ENCODE data around the gene CACNA1S. TPM values are rescaled to one million over a fixed set of nuclear protein-coding genes. Genes with fewer than 3 reads are reported as not detected.

CACNA1S gene
- total RNA-seq, 1 experiment from 2014 or later, result not detected

- Histone ChIP-seq H3K9ac (ENCODE audit: extremely low read depth, insufficient read length, low read length) (no peak overlapping the region), H3K27me3 (ENCODE audit: insufficient read depth, low read length) (no peaks in the 10 kb centered on the region), H3K4me2 (ENCODE audit: insufficient read depth, insufficient read length, low read length) (no peak overlapping the region), H2BK15ac (ENCODE audit: low read depth, low read length) (no peak overlapping the region), H3K14ac (ENCODE audit: insufficient read depth, low read length) (no peak overlapping the region), H3K4ac (ENCODE audit: low read depth, low read length) (no peak overlapping the region), H3T11ph (ENCODE audit: low read length) (no peak overlapping the region), H2BK120ac (ENCODE audit: low read depth, low read length, poor library complexity, severe bottlenecking) (no peak overlapping the region), H3K79me2 (ENCODE audit: insufficient read depth, low read length) (no peaks in the 10 kb centered on the region), H4K5ac (ENCODE audit: insufficient read length, low read depth, low read length) (no peak overlapping the region), H3K4me1 (ENCODE audit: insufficient read depth, low read length) (peaks cover 5% of the 10 kb centered on the region; the same call in 1 of the 2 replicates), H3K9me3 (ENCODE audit: control insufficient read depth, low read depth, low read length) (no peaks in the 10 kb centered on the region), H3K56ac (ENCODE audit: insufficient read length, low read depth, low read length) (no peak overlapping the region), H3K23me2 (ENCODE audit: insufficient read length, low read depth, low read length, poor library complexity, severe bottlenecking) (no peaks in the 10 kb centered on the region), H4K20me1 (ENCODE audit: control insufficient read depth, insufficient read depth, insufficient read length) (no peaks in the 10 kb centered on the region), H2AFZ (ENCODE audit: low read length) (no peak overlapping the region), H2AK5ac (ENCODE audit: insufficient read length, low read length) (no peak overlapping the region), H2BK20ac (ENCODE audit: low read depth, low read length, poor library complexity, severe bottlenecking) (no peak overlapping the region), H4K91ac (ENCODE audit: insufficient read length, low read depth, low read length) (no peak overlapping the region), H3K79me1 (ENCODE audit: insufficient read depth, low read depth, low read length, poor library complexity, severe bottlenecking) (no peaks in the 10 kb centered on the region), H3K27ac (ENCODE audit: insufficient read length, low read depth, low read length) (no peak overlapping the region), H3K18ac (ENCODE audit: insufficient read length, low read depth, low read length) (no peak overlapping the region), H2BK5ac (ENCODE audit: insufficient read length, low read length) (no peak overlapping the region), H2BK12ac (ENCODE audit: insufficient read length, low read depth, low read length) (no peak overlapping the region), H3K23ac (ENCODE audit: insufficient read length, low read depth, low read length) (no peak overlapping the region), H4K8ac (replicated peaks; ENCODE audit: insufficient read length, low read depth, low read length) (no peak overlapping the region)
- no peaks in the 10 kb centered on the region for H3K9me3 Mint-ChIP-seq
- H3K27me3 Mint-ChIP-seq (ENCODE audit: low read depth), result peaks cover 1% of the 10 kb centered on the region; the same call in 1 of the 2 replicates
- no CpG with 5 or more reads among the region's 7 CpGs for WGBS (ENCODE audit: extremely low coverage, insufficient read length, low lambda C conversion rate)
- no peak for DNase-seq
- H3K4me1 Mint-ChIP-seq, result peaks cover 21 to 36% of the 10 kb centered on the region in 2 experiments
- no peak for TF ChIP-seq CTCF (conservative IDR thresholded peaks at IDR 0.05)
- no peak overlapping the region for H3K4me3 Mint-ChIP-seq
- no peaks in the 10 kb centered on the region for H3K36me3 Mint-ChIP-seq (ENCODE audit: insufficient read depth in 1 of 3, low read depth in 3 of 3)
- peak overlapping the region in 1 of 3 experiments; percentile 48; a peak in 1 of 7 replicates for H3K27ac Mint-ChIP-seq
Measured at GRCh38 chr1:201063145-201063544, 49.1 kb downstream of the CACNA1S start.

All from H9 (cell line).